ENCODE measurements around the gene SPPL3.

DNA sequence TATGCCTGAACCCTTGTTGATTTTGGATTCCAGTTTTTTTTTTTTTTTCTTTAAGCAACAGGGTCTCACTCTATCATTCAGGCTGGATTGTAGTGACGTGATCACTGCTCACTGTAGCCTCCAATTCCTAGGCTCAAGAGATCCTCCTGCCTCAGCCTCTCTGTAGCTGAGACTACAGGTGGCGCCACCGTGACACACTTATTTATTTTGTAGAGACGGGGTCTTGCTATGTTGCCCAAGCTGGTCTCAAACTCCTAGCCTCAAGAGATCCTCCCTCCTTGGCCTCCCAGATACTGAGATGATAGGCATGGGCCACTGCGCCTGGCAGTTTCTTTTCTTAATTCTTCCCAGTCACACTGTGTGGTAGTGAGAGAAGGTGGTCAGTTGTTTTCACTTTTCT, 153.4 kb downstream of the SPPL3 start:
- TF ChIP-seq, protein P1, sequence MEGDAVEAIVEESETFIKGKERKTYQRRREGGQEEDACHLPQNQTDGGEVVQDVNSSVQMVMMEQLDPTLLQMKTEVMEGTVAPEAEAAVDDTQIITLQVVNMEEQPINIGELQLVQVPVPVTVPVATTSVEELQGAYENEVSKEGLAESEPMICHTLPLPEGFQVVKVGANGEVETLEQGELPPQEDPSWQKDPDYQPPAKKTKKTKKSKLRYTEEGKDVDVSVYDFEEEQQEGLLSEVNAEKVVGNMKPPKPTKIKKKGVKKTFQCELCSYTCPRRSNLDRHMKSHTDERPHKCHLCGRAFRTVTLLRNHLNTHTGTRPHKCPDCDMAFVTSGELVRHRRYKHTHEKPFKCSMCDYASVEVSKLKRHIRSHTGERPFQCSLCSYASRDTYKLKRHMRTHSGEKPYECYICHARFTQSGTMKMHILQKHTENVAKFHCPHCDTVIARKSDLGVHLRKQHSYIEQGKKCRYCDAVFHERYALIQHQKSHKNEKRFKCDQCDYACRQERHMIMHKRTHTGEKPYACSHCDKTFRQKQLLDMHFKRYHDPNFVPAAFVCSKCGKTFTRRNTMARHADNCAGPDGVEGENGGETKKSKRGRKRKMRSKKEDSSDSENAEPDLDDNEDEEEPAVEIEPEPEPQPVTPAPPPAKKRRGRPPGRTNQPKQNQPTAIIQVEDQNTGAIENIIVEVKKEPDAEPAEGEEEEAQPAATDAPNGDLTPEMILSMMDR (conservative IDR thresholded peaks at IDR 0.05): no peak
- TF ChIP-seq ZFX (IDR thresholded peaks at IDR 0.05): no peak

Data from C4-2B (cell line).